Measurements from ENCODE around the gene SDC3. TPM values are rescaled to one million over a fixed set of nuclear protein-coding genes. Genes with fewer than 3 reads are reported as not detected.

Gene SDC3
- total and polyA plus RNA-seq, 4 donors, result 3.3 to 27.5 (median 16.6) TPM

GRCh38 chr1:30895382-30895943 is 13.1 kb downstream of the SDC3 start:
- no peaks in the 10 kb centered on the region for H3K9me3 ChIP-seq (ENCODE audit: control insufficient read depth in 4 of 4, low read length in 3 of 4)
- H3K36me3 ChIP-seq (ENCODE audit: control insufficient read depth in 4 of 4, insufficient read depth in 3 of 4, low read depth in 1 of 4, low read length in 3 of 4), result no peaks in the 10 kb centered on the region
- no peaks in the 10 kb centered on the region for H3K27me3 ChIP-seq (ENCODE audit: control insufficient read depth in 4 of 4, insufficient read depth in 4 of 4, low read length in 3 of 4)
- WGBS, result 67% methylated on average over 6 of the region's 6 CpGs
- no peak overlapping the region for H3K4me3 ChIP-seq (ENCODE audit: low read depth in 1 of 3, low read length in 3 of 3)
- H3K27ac ChIP-seq (ENCODE audit: low read depth in 1 of 2, low read length in 2 of 2), result no peak overlapping the region
- DNase-seq (ENCODE audit: low spot score), result no peak
- TF ChIP-seq RXRA (IDR thresholded peaks at IDR 0.05) (peak in 1 of 2 donors; percentile 21), FOXA2 (IDR thresholded peaks at IDR 0.05) (no peak)
- no peak overlapping the region for H3K9ac ChIP-seq (ENCODE audit: low read depth in 1 of 2, low read length in 2 of 2)
- H3K4me1 ChIP-seq (ENCODE audit: control insufficient read depth in 4 of 4, insufficient read depth in 4 of 4, low read length in 3 of 4), result peaks cover 0 to 5% (median 4%) of the 10 kb centered on the region in 4 donors

- H3K4me3 ChIP-seq (ENCODE audit: low read depth in 1 of 3, low read length in 3 of 3), result no peak overlapping the region
- H3K4me1 ChIP-seq (ENCODE audit: control insufficient read depth in 4 of 4, insufficient read depth in 4 of 4, low read length in 3 of 4), result peaks cover 0 to 5% (median 4%) of the 10 kb centered on the region in 4 donors
- no peaks in the 10 kb centered on the region for H3K36me3 ChIP-seq (ENCODE audit: control insufficient read depth in 4 of 4, insufficient read depth in 3 of 4, low read depth in 1 of 4, low read length in 3 of 4)
- no peak overlapping the region for H3K27ac ChIP-seq (ENCODE audit: low read depth in 1 of 2, low read length in 2 of 2)
- H3K9ac ChIP-seq (ENCODE audit: low read depth in 1 of 2, low read length in 2 of 2), result no peak overlapping the region
- H3K9me3 ChIP-seq (ENCODE audit: control insufficient read depth in 4 of 4, low read length in 3 of 4), result no peaks in the 10 kb centered on the region
- DNase-seq (ENCODE audit: low spot score), result no peak
- no peak for TF ChIP-seq FOXA1 (IDR thresholded peaks at IDR 0.05)
- no peak for TF ChIP-seq JUND (IDR thresholded peaks at IDR 0.05)
- no peak for TF ChIP-seq RAD21 (IDR thresholded peaks at IDR 0.05)
- no peak for TF ChIP-seq REST (IDR thresholded peaks at IDR 0.05)
- TF ChIP-seq YY1 (IDR thresholded peaks at IDR 0.05), result no peak
- no peak for TF ChIP-seq RXRA (IDR thresholded peaks at IDR 0.05)
- no peak for TF ChIP-seq ZBTB33 (IDR thresholded peaks at IDR 0.05)
- no peak for TF ChIP-seq GABPA (IDR thresholded peaks at IDR 0.05 in 1 of 2, conservative IDR thresholded peaks at IDR 0.05 in 1 of 2)
- TF ChIP-seq CTCF (IDR thresholded peaks at IDR 0.05; ENCODE audit: low read depth, low read length, missing input control), result no peak
- H3K27me3 ChIP-seq (ENCODE audit: control insufficient read depth in 4 of 4, insufficient read depth in 4 of 4, low read length in 3 of 4), result no peaks in the 10 kb centered on the region
- WGBS, result 84% methylated on average over 7 of the region's 7 CpGs
These were observed 14.0 kb downstream of the SDC3 start for GRCh38 chr1:30894508-30894973.

All from liver (tissue), 9 donors.